Glutamatergic neuron (in vitro differentiated cells): ENCODE results near the gene H1-8. TPM values are rescaled to one million over a fixed set of nuclear protein-coding genes. Genes with fewer than 3 reads are reported as not detected.

Experiments
- DNase-seq: peaks from one replicate; pipeline ENCODE4 v3.0.0; 2022
- H3K27ac Mint-ChIP-seq: one replicate; pipeline ENCODE4 v1.8.0; 2020; ENCODE audit warnings: mild to moderate bottlenecking, mixed read lengths, inconsistent platforms; ENCODE audit not compliant: unreplicated experiment
- H3K27me3 Mint-ChIP-seq: one replicate; pipeline ENCODE4 v1.8.0; 2020; ENCODE audit warnings: mild to moderate bottlenecking, moderate library complexity, mixed read lengths, inconsistent platforms; ENCODE audit not compliant: unreplicated experiment
- H3K36me3 Mint-ChIP-seq: one replicate; pipeline ENCODE4 v1.8.0; 2020; ENCODE audit warnings: mild to moderate bottlenecking, mixed read lengths, inconsistent platforms; ENCODE audit not compliant: unreplicated experiment
- H3K4me1 Mint-ChIP-seq: one replicate; pipeline ENCODE4 v1.8.0; 2020; ENCODE audit warnings: mild to moderate bottlenecking, low read depth, mixed read lengths, inconsistent platforms; ENCODE audit not compliant: unreplicated experiment
- H3K4me3 Mint-ChIP-seq: one replicate; pipeline ENCODE4 v1.8.0; 2020; ENCODE audit warnings: mild to moderate bottlenecking, mixed read lengths, inconsistent platforms; ENCODE audit not compliant: unreplicated experiment
- H3K9me3 Mint-ChIP-seq: one replicate; pipeline ENCODE4 v1.8.0; 2020; ENCODE audit warnings: mild to moderate bottlenecking, moderate library complexity, mixed read lengths, inconsistent platforms; ENCODE audit not compliant: unreplicated experiment
- total RNA-seq: library from RNA; stranded (reverse); fragmentation: NEBNext Ultra II Directional; extraction: Animal tissue kit (Norgen Biotek cat#: 25700); gene quantifications from one replicate; pipeline ENCODE4 v1.2.1, GENCODE V29; 2021; ENCODE audit not compliant: unreplicated experiment
- TF ChIP-seq, protein P1 (sequence below): fragments of 200-600 bp; sonication (generic); IDR thresholded peaks from one replicate; pipeline ENCODE4 v1.5.0; 2021; ENCODE audit not compliant: partially characterized antibody, unreplicated experiment

Gene H1-8
- total RNA-seq, 1 donor from 2014 or later = not detected

- TF ChIP-seq, protein P1, sequence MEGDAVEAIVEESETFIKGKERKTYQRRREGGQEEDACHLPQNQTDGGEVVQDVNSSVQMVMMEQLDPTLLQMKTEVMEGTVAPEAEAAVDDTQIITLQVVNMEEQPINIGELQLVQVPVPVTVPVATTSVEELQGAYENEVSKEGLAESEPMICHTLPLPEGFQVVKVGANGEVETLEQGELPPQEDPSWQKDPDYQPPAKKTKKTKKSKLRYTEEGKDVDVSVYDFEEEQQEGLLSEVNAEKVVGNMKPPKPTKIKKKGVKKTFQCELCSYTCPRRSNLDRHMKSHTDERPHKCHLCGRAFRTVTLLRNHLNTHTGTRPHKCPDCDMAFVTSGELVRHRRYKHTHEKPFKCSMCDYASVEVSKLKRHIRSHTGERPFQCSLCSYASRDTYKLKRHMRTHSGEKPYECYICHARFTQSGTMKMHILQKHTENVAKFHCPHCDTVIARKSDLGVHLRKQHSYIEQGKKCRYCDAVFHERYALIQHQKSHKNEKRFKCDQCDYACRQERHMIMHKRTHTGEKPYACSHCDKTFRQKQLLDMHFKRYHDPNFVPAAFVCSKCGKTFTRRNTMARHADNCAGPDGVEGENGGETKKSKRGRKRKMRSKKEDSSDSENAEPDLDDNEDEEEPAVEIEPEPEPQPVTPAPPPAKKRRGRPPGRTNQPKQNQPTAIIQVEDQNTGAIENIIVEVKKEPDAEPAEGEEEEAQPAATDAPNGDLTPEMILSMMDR = no peak
- Mint-ChIP-seq H3K9me3 (peaks cover 11% of the 10 kb centered on the region), H3K36me3 (no peaks in the 10 kb centered on the region), H3K27me3 (peaks cover 11% of the 10 kb centered on the region), H3K4me1 (peaks cover 16% of the 10 kb centered on the region), H3K4me3 (no peak overlapping the region), H3K27ac (no peak overlapping the region)
- no peak for DNase-seq
These were observed 35.2 kb downstream of the H1-8 start for GRCh38 chr3:129577925-129578786.

DNA sequence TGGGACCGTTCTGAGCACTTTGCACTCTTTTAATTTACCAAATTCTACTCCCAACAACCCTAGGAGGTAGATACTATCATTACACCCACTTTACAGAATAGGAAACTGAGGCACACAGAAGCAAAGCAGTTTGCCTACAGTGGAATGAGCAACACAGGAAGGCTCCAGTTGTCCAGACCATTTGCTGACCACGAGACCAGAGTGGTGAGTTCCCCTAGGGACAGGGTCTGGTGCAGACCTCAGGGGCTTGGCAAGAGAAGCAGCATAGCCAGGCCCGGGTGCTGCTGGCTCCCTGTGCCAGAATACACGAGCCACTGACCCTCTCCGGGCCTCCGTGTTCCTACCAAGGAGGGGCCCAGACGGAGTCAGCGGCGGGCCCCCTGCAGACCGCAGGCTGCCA, 37.0 kb downstream of the H1-8 start:
- TF ChIP-seq, protein P1 = no peak
- H3K27ac Mint-ChIP-seq = no peak overlapping the region
- DNase-seq = no peak
- H3K9me3 Mint-ChIP-seq = peaks cover 8% of the 10 kb centered on the region
- no peaks in the 10 kb centered on the region for H3K36me3 Mint-ChIP-seq
- peaks cover 6% of the 10 kb centered on the region for H3K27me3 Mint-ChIP-seq
- no peak overlapping the region for H3K4me3 Mint-ChIP-seq
- peaks cover 15% of the 10 kb centered on the region for H3K4me1 Mint-ChIP-seq

DNA sequence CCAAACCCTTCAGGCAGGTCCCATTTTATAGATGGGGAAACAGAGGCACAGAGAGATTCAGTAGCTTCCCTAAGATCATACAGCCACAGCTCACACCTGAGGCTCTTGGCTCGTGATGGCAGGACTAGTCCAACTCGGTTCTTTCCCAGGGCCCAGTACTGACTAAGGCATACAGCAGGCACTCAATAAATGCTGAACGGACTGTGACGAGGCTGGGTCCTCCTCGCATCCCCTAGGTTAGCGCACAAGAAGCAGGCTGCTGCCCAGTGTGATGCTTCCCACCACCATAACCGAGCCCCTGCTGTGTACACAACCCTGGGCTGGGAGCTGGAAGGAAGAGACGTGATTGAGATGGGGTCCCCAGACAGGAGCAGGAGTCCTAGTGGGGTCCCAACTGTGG, 38.6 kb downstream of the H1-8 start:
- no peak for DNase-seq
- Mint-ChIP-seq H3K27ac (no peak overlapping the region), H3K4me3 (no peak overlapping the region), H3K4me1 (peaks cover 8% of the 10 kb centered on the region), H3K9me3 (peaks cover 8% of the 10 kb centered on the region), H3K27me3 (peaks cover 4% of the 10 kb centered on the region), H3K36me3 (no peaks in the 10 kb centered on the region)
- TF ChIP-seq, protein P1 = no peak

GRCh38 chr3:129582799-129583198, 39.8 kb downstream of the H1-8 start:
- H3K27ac Mint-ChIP-seq = peak overlapping the region; percentile 43
- no peak for DNase-seq
- no peak overlapping the region for H3K4me3 Mint-ChIP-seq
- no peaks in the 10 kb centered on the region for H3K36me3 Mint-ChIP-seq
- TF ChIP-seq, protein P1 = no peak
- H3K27me3 Mint-ChIP-seq = peaks cover 4% of the 10 kb centered on the region
- peaks cover 10% of the 10 kb centered on the region for H3K9me3 Mint-ChIP-seq
- H3K4me1 Mint-ChIP-seq = peaks cover 5% of the 10 kb centered on the region

- H3K27me3 Mint-ChIP-seq = peaks cover 4% of the 10 kb centered on the region
- H3K36me3 Mint-ChIP-seq = no peaks in the 10 kb centered on the region
- TF ChIP-seq, protein P1 = no peak
- H3K9me3 Mint-ChIP-seq = peaks cover 10% of the 10 kb centered on the region
- no peak for DNase-seq
- H3K27ac Mint-ChIP-seq = peak overlapping the region; percentile 43
- peaks cover 5% of the 10 kb centered on the region for H3K4me1 Mint-ChIP-seq
- no peak overlapping the region for H3K4me3 Mint-ChIP-seq
These were observed 40.3 kb downstream of the H1-8 start for GRCh38 chr3:129583289-129583688.
